HEK293 (cell line): ENCODE results near the gene CTSE.

Experiments
- CTCF ChIA-PET: fragments of 350-600 bp; formaldehyde crosslinking; extraction: SDS; loops from one replicate; lab custom pipeline; 2021; ENCODE audit warnings: antibody characterized with exemption; lab: Yijun Ruan, JAX
- POLR2A ChIA-PET: fragments of 300-600 bp; formaldehyde crosslinking; extraction: SDS; loops from one replicate; lab custom pipeline; 2020; ENCODE audit warnings: antibody characterized with exemption, inconsistent platforms; lab: Yijun Ruan, JAX
- H3K27ac ChIP-seq: fragments of 200-500 bp; sonication (Bioruptor generic); 2 replicates; pipeline ENCODE4 v1.5.1; 2014; ENCODE audit warnings: low read depth, low read length, control low read depth, inconsistent platforms; ENCODE audit errors: extremely low read depth
- H3K36me3 ChIP-seq, 2 experiments: fragments of 200-500 bp in 1 of 2; sonication (Bioruptor generic) in 1 of 2; 1 replicate in 1 of 2; 2 replicates in 1 of 2; pipeline ENCODE4 v1.5.1; 2014 to 2017; ENCODE audit warnings: inconsistent platforms in 2 of 2, low read length in 2 of 2; ENCODE audit not compliant: control insufficient read depth in 2 of 2, insufficient read depth in 1 of 2
- H3K4me1 ChIP-seq: fragments of 200-500 bp; sonication (Bioruptor generic); 2 replicates; pipeline ENCODE4 v1.5.1; 2014; ENCODE audit warnings: mild to moderate bottlenecking, low read length, inconsistent platforms; ENCODE audit not compliant: control insufficient read depth, insufficient read depth
- H3K4me3 ChIP-seq: 2 replicates; pipeline ENCODE4 v1.5.1; 2011; ENCODE audit warnings: low read depth, mild to moderate bottlenecking, control low read depth, low read length, moderate library complexity
- H3K9me3 ChIP-seq: fragments of 200-500 bp; sonication (Bioruptor generic); 2 replicates; pipeline ENCODE4 v1.5.1; 2014; ENCODE audit warnings: low read depth, low read length, inconsistent platforms; ENCODE audit not compliant: control insufficient read depth, insufficient read depth
- CTCF ChIP-seq: fragments of 450-650 bp; formaldehyde crosslinking; IDR thresholded peaks from 2 replicates; pipeline ENCODE4 v1.5.1; 2016; ENCODE audit warnings: missing biosample characterization, missing genetic modification characterization
- GLIS1 ChIP-seq: fragments of 450-650 bp; formaldehyde crosslinking; IDR thresholded peaks from 2 replicates; pipeline ENCODE4 v1.5.1; 2016; ENCODE audit warnings: missing biosample characterization, missing genetic modification characterization
- KLF9 ChIP-seq: fragments of 450-650 bp; formaldehyde crosslinking; IDR thresholded peaks from 2 replicates; pipeline ENCODE4 v1.5.1; 2016; ENCODE audit warnings: missing biosample characterization, missing genetic modification characterization, low read depth
- PRDM10 ChIP-seq: fragments of 450-650 bp; formaldehyde crosslinking; IDR thresholded peaks from 2 replicates; pipeline ENCODE4 v1.5.1; 2016; ENCODE audit warnings: missing biosample characterization, missing genetic modification characterization
- ZBTB6 ChIP-seq: fragments of 450-650 bp; formaldehyde crosslinking; IDR thresholded peaks from 2 replicates; pipeline ENCODE4 v1.5.1; 2017; ENCODE audit warnings: missing biosample characterization, missing genetic modification characterization
- ZNF174 ChIP-seq: fragments of 450-650 bp; formaldehyde crosslinking; IDR thresholded peaks from 2 replicates; pipeline ENCODE4 v1.5.0; 2017; ENCODE audit warnings: missing biosample characterization, mild to moderate bottlenecking, missing genetic modification characterization
- ZNF18 ChIP-seq: fragments of 450-650 bp; formaldehyde crosslinking; IDR thresholded peaks from 2 replicates; pipeline ENCODE4 v1.5.1; 2016; ENCODE audit warnings: missing biosample characterization, missing genetic modification characterization
- ZNF211 ChIP-seq: fragments of 450-650 bp; formaldehyde crosslinking; IDR thresholded peaks from 2 replicates; pipeline ENCODE4 v1.5.1; 2016; ENCODE audit warnings: low read depth, missing biosample characterization, missing genetic modification characterization
- ZNF214 ChIP-seq: fragments of 450-650 bp; formaldehyde crosslinking; IDR thresholded peaks from 2 replicates; pipeline ENCODE4 v1.5.1; 2017; ENCODE audit warnings: missing biosample characterization, mild to moderate bottlenecking, missing genetic modification characterization, borderline replicate concordance
- ZNF600 ChIP-seq: fragments of 450-650 bp; formaldehyde crosslinking; IDR thresholded peaks from 2 replicates; pipeline ENCODE4 v1.5.1; 2016; ENCODE audit warnings: missing biosample characterization, missing genetic modification characterization
- ZNF610 ChIP-seq: fragments of 450-650 bp; formaldehyde crosslinking; IDR thresholded peaks from 2 replicates; pipeline ENCODE4 v1.5.1; 2016; ENCODE audit warnings: missing biosample characterization, missing genetic modification characterization, borderline replicate concordance
- TF ChIP-seq, protein P1 (sequence below): sonication (generic); formaldehyde crosslinking; IDR thresholded peaks from 2 replicates; pipeline ENCODE4 v1.8.1; 2022; ENCODE audit warnings: mild to moderate bottlenecking, moderate library complexity, missing genetic modification reagents

The CTSE gene

GRCh38 chr1:205976708-205977401, 46.8 kb downstream of the CTSE start:
- H3K27ac ChIP-seq: no peak overlapping the region
- H3K4me3 ChIP-seq: no peak overlapping the region
- ChIA-PET CTCF (interaction anchor here (0.5 to 6.2 kb wide), 95 partner anchors 8 to 569 kb away, joined by 3 to 527 read pairs (median 5); partner anchors contain the start of genes AVPR1B, CTSE, ELK4 and PM20D1), POLR2A (interaction anchor here (0.7 to 1.9 kb wide), 7 partner anchors 54 to 345 kb away, joined by 3 to 18 read pairs (median 4); partner anchors contain the start of gene ELK4)
- H3K4me1 ChIP-seq: no peaks in the 10 kb centered on the region
- H3K9me3 ChIP-seq: no peaks in the 10 kb centered on the region
- H3K36me3 ChIP-seq: no peaks in the 10 kb centered on the region
- TF ChIP-seq ZNF214 (no peak), ZBTB6 (peak; percentile 94; the same call in 1 of the 2 replicates), ZNF18 (peak; percentile 86), CTCF (tag by site-specific recombination) (peak; percentile 14; the same call in 1 of the 2 replicates), GLIS1 (tag by site-specific recombination) (peak; percentile 69), ZNF211 (no peak), KLF9 (tag by site-specific recombination) (no peak), PRDM10 (tag by site-specific recombination) (peak; percentile 33; the same call in 1 of the 2 replicates), ZNF600 (tag by site-specific recombination) (peak; percentile 72), ZNF610 (tag by site-specific recombination) (no peak)
- TF ChIP-seq, protein P1, sequence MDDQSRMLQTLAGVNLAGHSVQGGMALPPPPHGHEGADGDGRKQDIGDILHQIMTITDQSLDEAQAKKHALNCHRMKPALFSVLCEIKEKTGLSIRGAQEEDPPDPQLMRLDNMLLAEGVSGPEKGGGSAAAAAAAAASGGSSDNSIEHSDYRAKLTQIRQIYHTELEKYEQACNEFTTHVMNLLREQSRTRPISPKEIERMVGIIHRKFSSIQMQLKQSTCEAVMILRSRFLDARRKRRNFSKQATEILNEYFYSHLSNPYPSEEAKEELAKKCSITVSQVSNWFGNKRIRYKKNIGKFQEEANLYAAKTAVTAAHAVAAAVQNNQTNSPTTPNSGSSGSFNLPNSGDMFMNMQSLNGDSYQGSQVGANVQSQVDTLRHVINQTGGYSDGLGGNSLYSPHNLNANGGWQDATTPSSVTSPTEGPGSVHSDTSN (CRISPR knock-in tag): no peak
- TF ChIP-seq, all 188 proteins: peak for 6

GRCh38 chr1:205976036-205976435, 47.7 kb downstream of the CTSE start:
- POLR2A ChIA-PET: interaction anchor here (1.9 kb wide), 1 partner anchor 56 kb away, joined by 18 read pairs; no protein-coding TSS in a partner anchor

More at GRCh38 chr1:205976036-205976435, 47.7 kb downstream of the CTSE start:
- H3K36me3 ChIP-seq: no peaks in the 10 kb centered on the region
- H3K4me1 ChIP-seq: no peaks in the 10 kb centered on the region
- CTCF ChIA-PET: interaction anchor here (0.6 to 6.2 kb wide), 12 partner anchors 8 to 425 kb away, joined by 3 to 527 read pairs (median 18); no protein-coding TSS in a partner anchor
- H3K4me3 ChIP-seq: no peak overlapping the region
- H3K9me3 ChIP-seq: no peaks in the 10 kb centered on the region
- no peak for TF ChIP-seq ZNF174
- H3K27ac ChIP-seq: no peak overlapping the region
